K562 (cell line): ENCODE measurements around the gene RDH5. TPM values are rescaled to one million over a fixed set of nuclear protein-coding genes. Genes with fewer than 3 reads are reported as not detected.

Source experiments
- ATAC-seq: fragments of 200-7000 bp; cut with Tn5 transposase; 3 replicates; pipeline ENCODE4 v1.9.1; 2020; ENCODE audit warnings: moderate library complexity
- BruUV-seq: library from RNA; stranded (reverse); fragments of 400-500 nt; replicated peaks from 2 replicates; lab custom pipeline; 2021; lab: Mats Ljungman, UMichigan
- CTCF ChIA-PET: fragments of 300-600 bp; formaldehyde crosslinking; extraction: SDS; loops from one replicate; lab custom pipeline; 2021; ENCODE audit warnings: low intra/inter-chr PET ratio; lab: Yijun Ruan, JAX
- POLR2A ChIA-PET: fragments of 300-600, 350-650 bp; sonication (Branson Sonifier 250); formaldehyde crosslinking; extraction: SDS; loops from one replicate; lab custom pipeline; 2021; ENCODE audit warnings: antibody characterized with exemption, inconsistent platforms; lab: Yijun Ruan, JAX
- DNase-seq, 4 experiments: peaks; one replicate each; pipeline versions ENCODE4 v3.0.0 to v3.0.0-alpha.2; 2011 to 2018; ENCODE audit warnings: low spot score in 3 of 4, mixed read lengths in 3 of 4; ENCODE audit errors: extremely low read depth in 1 of 4
- FAIRE-seq: peaks from 2 replicates; lab custom pipeline; 2011; peaks lifted over from hg19 to GRCh38; lab: Jason Lieb, UNC
- H2AFZ ChIP-seq: 2 replicates; pipeline ENCODE4 v1.6.0; 2011; ENCODE audit warnings: low read depth, low read length, control low read depth, inconsistent platforms
- H3K27ac ChIP-seq: fragments of 200-600 bp; 3 replicates; pipeline ENCODE4 v1.8.0; 2011; ENCODE audit warnings: low read depth, mild to moderate bottlenecking, control low read depth, inconsistent platforms, low read length, moderate library complexity, mixed read lengths; ENCODE audit errors: extremely low read depth
- H3K27me3 ChIP-seq, 2 experiments: fragments of 300-600 bp in 1 of 2; 2 replicates in 1 of 2; 3 replicates in 1 of 2; pipeline versions ENCODE4 v1.6.0 to v1.8.0; 2011; ENCODE audit warnings: inconsistent platforms in 2 of 2, low read length in 2 of 2, mild to moderate bottlenecking in 1 of 2, mixed read lengths in 1 of 2, moderate library complexity in 1 of 2; ENCODE audit not compliant: control insufficient read depth in 2 of 2, insufficient read depth in 2 of 2
- H3K36me3 ChIP-seq: fragments of 300-600 bp; 3 replicates; pipeline ENCODE4 v1.8.0; 2011; ENCODE audit warnings: mild to moderate bottlenecking, low read length, inconsistent platforms; ENCODE audit not compliant: control insufficient read depth, insufficient read depth
- H3K4me1 ChIP-seq, 2 experiments: fragments of 200-600 bp in 1 of 2; replicated peaks in 1 of 2; 2 replicates in 1 of 2; 3 replicates in 1 of 2; pipeline versions ENCODE4 v1.5.1 to v1.8.0; 2011; ENCODE audit warnings: inconsistent platforms in 2 of 2, low read length in 2 of 2, mild to moderate bottlenecking in 1 of 2, mixed read lengths in 1 of 2, moderate library complexity in 1 of 2; ENCODE audit not compliant: control insufficient read depth in 2 of 2, insufficient read depth in 2 of 2
- H3K4me2 ChIP-seq: 2 replicates; pipeline ENCODE4 v1.6.1; 2011; ENCODE audit warnings: low read length, control low read depth, inconsistent platforms, mixed read lengths; ENCODE audit not compliant: insufficient read depth
- H3K4me3 ChIP-seq: fragments of 200-600 bp; sonication (generic), shearing (Covaris generic); 2 replicates; pipeline ENCODE4 v1.5.1; 2016; ENCODE audit warnings: control low read depth, inconsistent platforms
- H3K79me2 ChIP-seq: fragments of 200-600 bp; 3 replicates; pipeline ENCODE4 v1.8.0; 2011; ENCODE audit warnings: low read length, inconsistent platforms; ENCODE audit not compliant: control insufficient read depth, insufficient read depth
- H3K9ac ChIP-seq, 2 experiments: 2 replicates each; pipeline versions ENCODE4 v1.6.0 to v1.6.1; 2011; ENCODE audit warnings: low read depth in 2 of 2, low read length in 2 of 2, control low read depth in 1 of 2, inconsistent platforms in 1 of 2, mild to moderate bottlenecking in 1 of 2, mixed read lengths in 1 of 2; ENCODE audit not compliant: insufficient read depth in 1 of 2
- H3K9me1 ChIP-seq: one replicate; pipeline ENCODE4 v1.6.0; 2011; ENCODE audit warnings: inconsistent platforms, mild to moderate bottlenecking, low read length, moderate library complexity; ENCODE audit not compliant: control insufficient read depth, insufficient read depth
- H3K9me3 ChIP-seq: replicated peaks from 2 replicates; pipeline ENCODE4 v1.5.1; 2011; ENCODE audit warnings: low read depth, low read length, inconsistent platforms; ENCODE audit not compliant: control insufficient read depth, insufficient read depth
- H4K20me1 ChIP-seq: replicated peaks from 2 replicates; pipeline ENCODE4 v1.6.1; 2011; ENCODE audit warnings: low read length, inconsistent platforms, mixed read lengths; ENCODE audit not compliant: control insufficient read depth, insufficient read depth
- CHD7 ChIP-seq: fragments of 200-600 bp; sonication (generic); IDR thresholded peaks from one replicate; pipeline ENCODE4 v1.6.1; 2012; ENCODE audit warnings: mild to moderate bottlenecking, low read depth, low read length, inconsistent platforms
- ELK1 ChIP-seq: sonication (generic); formaldehyde crosslinking; IDR thresholded peaks from 2 replicates; pipeline ENCODE4 v1.8.1; 2022; ENCODE audit warnings: missing genetic modification reagents
- FOXP4 ChIP-seq: sonication (generic); formaldehyde crosslinking; IDR thresholded peaks from 2 replicates; pipeline ENCODE4 v1.8.0; 2022; ENCODE audit warnings: mild to moderate bottlenecking, missing genetic modification reagents, borderline replicate concordance
- ZNF76 ChIP-seq: fragments of 250-450 bp; sonication (Bioruptor Pico); IDR thresholded peaks from 2 replicates; pipeline ENCODE4 v1.4.0; 2020; ENCODE audit warnings: mild to moderate bottlenecking, moderate library complexity, borderline replicate concordance
- WGBS: fragments of 100-300 bp; shearing (Covaris generic); methylation state at CpG from one replicate; pipeline ENCODE4 v1.1.6; 2016; ENCODE audit warnings: low coverage, mixed read lengths; ENCODE audit not compliant: insufficient coverage; ENCODE audit errors: missing lambda C conversion rate; 5-methylcytosine and 5-hydroxymethylcytosine counted together
- in situ Hi-C: fragments of 300-500 bp; cut with MboI; formaldehyde crosslinking; loops from 4 replicates; pipeline ENCODE4 v1.15.0; 2018; ENCODE audit warnings: inconsistent platforms, mixed read lengths
- intact Hi-C: fragments of 100-400 bp; cut with micrococcal nuclease; formaldehyde crosslinking; loops from 2 replicates; pipeline ENCODE4 v1.14.2; 2022
- polyA plus RNA-seq, 8 experiments: library from polyadenylated mRNA; depleted of rRNA in 4 of 8; stranded (reverse) in 5 of 8; unstranded in 3 of 8; fragments of >200 nt; fragmentation: Nextera tagmentation in 2 of 8; fragmentation: Illumina TruSeq in 1 of 8; extraction: Ambion mirVana in 2 of 8; extraction: Trizol in 1 of 8; gene quantifications; 2 replicates each; pipeline versions ENCODE4 v1.2.1 to v1.2.3, GENCODE V29; 2011 to 2014; ENCODE audit warnings: inconsistent platforms in 1 of 8, missing spikeins in 1 of 8
- total RNA-seq, 7 experiments: library from RNA; depleted of rRNA in 6 of 7; stranded (reverse); fragments of >200 nt in 6 of 7; fragmentation: Illumina TruSeq in 2 of 7; extraction: Trizol in 2 of 7; gene quantifications; 2 replicates each; pipeline versions ENCODE4 v1.2.1 to v1.2.3, GENCODE V29; 2011 to 2021; ENCODE audit warnings: low replicate concordance in 1 of 7

Gene RDH5
- total and polyA plus RNA-seq, 9 of the 15 experiments (the other 6 are each of a cell fraction or from before 2014, with no cell fraction given): 0.28 to 2.0 (median 1.1) TPM; not detected in 1

DNA sequence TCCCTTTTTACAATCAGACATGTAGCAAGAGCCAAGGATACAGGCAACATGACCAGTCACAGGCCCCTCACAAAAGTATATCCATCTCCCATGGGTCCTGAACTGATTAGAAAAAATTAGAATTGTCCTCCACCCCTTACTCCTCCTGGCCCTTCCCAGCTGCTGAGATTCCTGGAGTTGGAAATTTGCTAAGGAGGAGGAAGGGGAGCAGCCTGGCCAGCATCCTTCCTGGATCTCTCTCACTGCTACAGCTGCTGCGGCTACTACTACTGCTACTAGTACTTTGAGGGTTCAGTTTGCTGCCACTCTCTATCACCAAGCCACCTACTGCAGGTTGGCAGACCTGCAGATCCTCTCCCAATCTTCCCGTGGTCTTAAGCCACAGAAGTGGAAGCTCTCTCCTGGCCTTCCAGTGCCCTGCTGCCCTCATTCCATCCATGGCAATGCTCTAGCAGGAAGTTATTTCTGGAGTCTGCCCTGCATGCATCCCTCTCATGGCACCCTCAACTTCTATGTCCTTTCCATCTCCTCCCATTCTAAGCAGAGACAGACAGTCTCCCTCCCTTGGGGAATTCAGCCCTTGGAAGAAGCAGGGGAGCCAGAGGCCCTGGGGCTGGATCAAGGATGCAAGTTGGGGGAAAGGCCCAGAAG is 13.5 kb upstream of the RDH5 start:
- Histone ChIP-seq H3K27ac (no peak overlapping the region), H3K9ac (no peak overlapping the region; a peak in 1 of 4 replicates), H2AFZ (no peak overlapping the region), H3K36me3 (no peaks in the 10 kb centered on the region), H3K4me2 (0 out of 2 replicates have a peak overlapping the region, but pooled peaks have one; percentile 59), H3K27me3 (peaks cover 19 to 23% of the 10 kb centered on the region in 2 experiments), H4K20me1 (no peaks in the 10 kb centered on the region), H3K4me3 (no peak overlapping the region), H3K4me1 (peaks cover 6 to 18% of the 10 kb centered on the region in 2 experiments; a peak in 4 of 5 replicates), H3K79me2 (no peaks in the 10 kb centered on the region), H3K9me1 (peaks cover 5% of the 10 kb centered on the region), H3K9me3 (no peaks in the 10 kb centered on the region)
- WGBS: 20% methylated on average over 2 of the region's 2 CpGs
- CTCF ChIA-PET: no interaction called here
- ATAC-seq (no peak), FAIRE-seq (peak; percentile 23), DNase-seq (no peak)
- in situ Hi-C loops: no loop called here
- no TSS peak for BruUV-seq
- intact Hi-C loops: loop anchor here (2.0 kb wide), 1 partner anchor 26 kb away; a partner anchor contains a TSS
- POLR2A ChIA-PET: interaction anchor here (0.7 to 1.9 kb wide), 3 partner anchors 10 to 22 kb away, joined by 3 to 9 read pairs (median 5); no protein-coding TSS in a partner anchor
- TF ChIP-seq ZNF76 (CRISPR knock-in tag) (no peak), CHD7 (no peak), FOXP4 (no peak), ELK1 (CRISPR knock-in tag) (no peak)
